Neural cell (in vitro differentiated cells): Measurements from ENCODE around the gene SLC22A31. TPM values are rescaled to one million over a fixed set of nuclear protein-coding genes. Genes with fewer than 3 reads are reported as not detected.

ENCODE experiments used
- H2AFZ ChIP-seq: fragments of 200-600, 300-800 bp; sonication (generic), shearing (Covaris generic); 2 replicates; pipeline ENCODE4 v1.6.0; 2014; ENCODE audit warnings: low read depth, mild to moderate bottlenecking, antibody characterized with exemption, low read length, moderate library complexity
- H3F3A ChIP-seq: fragments of 200-600 bp; shearing (Covaris generic); 2 replicates; pipeline ENCODE4 v1.6.1; 2016; ENCODE audit warnings: mild to moderate bottlenecking, moderate library complexity, mixed read lengths, antibody characterized with exemption, low read length; ENCODE audit not compliant: insufficient read depth, poor library complexity, severe bottlenecking
- H3K27ac ChIP-seq: fragments of 200-600, 300-800 bp; sonication (generic), shearing (Covaris generic); 2 replicates; pipeline ENCODE4 v1.5.1; 2014; ENCODE audit warnings: mild to moderate bottlenecking, low read length, moderate library complexity
- H3K27me3 ChIP-seq: fragments of 300-800, 200-600 bp; sonication (generic), shearing (Covaris generic); 2 replicates; pipeline ENCODE4 v1.6.0; 2014; ENCODE audit warnings: mild to moderate bottlenecking, low read depth, low read length, moderate library complexity; ENCODE audit not compliant: insufficient read depth
- H3K36me3 ChIP-seq: fragments of 300-800, 200-600 bp; sonication (generic), shearing (Covaris generic); 2 replicates; pipeline ENCODE4 v1.5.1; 2014; ENCODE audit warnings: mild to moderate bottlenecking, antibody characterized with exemption, low read length, moderate library complexity; ENCODE audit not compliant: insufficient read depth
- H3K4me2 ChIP-seq: fragments of 300-800, 200-600 bp; sonication (generic), shearing (Covaris generic); 2 replicates; pipeline ENCODE4 v1.6.0; 2014; ENCODE audit warnings: mild to moderate bottlenecking, low read length
- H3K4me3 ChIP-seq: fragments of 300-800, 200-600 bp; sonication (generic), shearing (Covaris generic); 2 replicates; pipeline ENCODE4 v1.5.1; 2014; ENCODE audit warnings: mild to moderate bottlenecking, low read length, moderate library complexity
- H3K79me2 ChIP-seq: fragments of 200-600 bp; shearing (Covaris generic); replicated peaks from 2 replicates; pipeline ENCODE4 v1.6.0; 2014; ENCODE audit warnings: mild to moderate bottlenecking, low read length, moderate library complexity; ENCODE audit not compliant: insufficient read depth
- H3K9ac ChIP-seq: fragments of 300-800, 200-600 bp; sonication (generic), shearing (Covaris generic); 2 replicates; pipeline ENCODE4 v1.6.1; 2016; ENCODE audit warnings: mild to moderate bottlenecking, low read length, mixed read lengths
- H3K9me2 ChIP-seq: fragments of 200-600 bp; shearing (Covaris generic); 2 replicates; pipeline ENCODE4 v1.6.1; 2016; ENCODE audit warnings: mild to moderate bottlenecking, low read length, mixed read lengths; ENCODE audit not compliant: insufficient read depth
- H3K9me3 ChIP-seq: fragments of 200-600, 300-800 bp; sonication (generic), shearing (Covaris generic); 2 replicates; pipeline ENCODE4 v1.6.1; 2016; ENCODE audit warnings: mild to moderate bottlenecking, mixed run types, low read length, moderate library complexity, mixed read lengths
- H4K20me1 ChIP-seq: fragments of 200-600 bp; shearing (Covaris generic); 2 replicates; pipeline ENCODE4 v1.6.1; 2016; ENCODE audit warnings: mild to moderate bottlenecking, mixed run types; ENCODE audit not compliant: insufficient read depth
- EP300 ChIP-seq: fragments of 450-650 bp; conservative IDR thresholded peaks from 2 replicates; pipeline ENCODE4 v1.6.1; 2014; ENCODE audit warnings: antibody characterized with exemption, mild to moderate bottlenecking, moderate library complexity; ENCODE audit not compliant: poor library complexity, severe bottlenecking
- EZH2 ChIP-seq: fragments of 200-600, 300-800 bp; shearing (Covaris generic), sonication (generic); IDR thresholded peaks from 2 replicates; pipeline ENCODE4 v1.6.1; 2014; ENCODE audit warnings: antibody characterized with exemption, low read length, borderline replicate concordance, mild to moderate bottlenecking; ENCODE audit not compliant: insufficient read depth, poor library complexity, severe bottlenecking
- MXI1 ChIP-seq: fragments of 450-650 bp; conservative IDR thresholded peaks from 2 replicates; pipeline ENCODE4 v1.6.1; 2014; ENCODE audit warnings: antibody characterized with exemption, mild to moderate bottlenecking; ENCODE audit not compliant: poor library complexity, severe bottlenecking
- POLR2AphosphoS5 ChIP-seq: IDR thresholded peaks from 2 replicates; pipeline ENCODE4 v1.6.1; 2012
- RAD21 ChIP-seq: fragments of 450-650 bp; conservative IDR thresholded peaks from 2 replicates; pipeline ENCODE4 v1.6.1; 2014; ENCODE audit warnings: antibody characterized with exemption, mild to moderate bottlenecking, moderate library complexity
- SMC3 ChIP-seq: fragments of 450-650 bp; conservative IDR thresholded peaks from 2 replicates; pipeline ENCODE4 v1.6.1; 2014; ENCODE audit warnings: antibody characterized with exemption, mild to moderate bottlenecking, moderate library complexity; ENCODE audit not compliant: poor library complexity
- TAF1 ChIP-seq: IDR thresholded peaks from 2 replicates; pipeline ENCODE4 v1.6.1; 2012; ENCODE audit warnings: low read depth
- polyA plus RNA-seq: library from polyadenylated mRNA; depleted of rRNA; stranded (reverse); fragments of >200 nt; gene quantifications from 2 replicates; pipeline ENCODE4 v1.2.3, GENCODE V29; 2014
- TF ChIP-seq, protein P1 (sequence below): IDR thresholded peaks from 2 replicates; pipeline ENCODE4 v1.6.1; 2012; ENCODE audit warnings: borderline replicate concordance
- TF ChIP-seq, protein P2 (sequence below): fragments of 450-650 bp; IDR thresholded peaks from 2 replicates; pipeline ENCODE4 v1.5.1; 2014; ENCODE audit warnings: antibody characterized with exemption, mild to moderate bottlenecking, moderate library complexity; ENCODE audit not compliant: poor library complexity, severe bottlenecking

The SLC22A31 gene
- polyA plus RNA-seq, 1 donor from 2014 or later: not detected

DNA sequence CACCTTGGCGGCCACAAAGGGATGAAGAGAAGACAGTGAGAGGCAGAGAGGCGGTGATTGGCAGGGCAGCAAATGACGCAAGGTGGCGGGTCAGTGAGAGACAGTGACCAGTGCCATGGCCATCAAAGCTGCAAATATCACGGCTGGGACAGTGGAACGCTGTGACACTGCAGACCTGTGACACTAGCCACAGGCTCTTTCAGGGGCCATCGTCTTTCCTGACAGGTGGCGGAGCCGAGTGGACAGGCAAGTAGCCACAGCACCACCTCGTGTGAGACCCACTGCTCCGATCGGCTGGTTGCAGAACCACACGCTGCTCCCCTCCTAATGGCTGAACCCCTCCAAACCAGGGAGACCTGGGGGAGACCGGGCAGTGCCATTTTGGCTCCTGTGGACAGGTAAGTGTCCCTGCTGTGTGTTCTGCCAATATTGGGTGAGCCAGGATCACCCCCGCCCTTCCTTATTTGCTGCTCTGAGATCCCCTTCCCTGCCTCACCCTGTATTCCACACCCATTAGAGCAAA, 9.2 kb upstream of the SLC22A31 start:
- H3K27me3 ChIP-seq: peaks cover 3% of the 10 kb centered on the region
- no peak overlapping the region for H3K4me2 ChIP-seq
- H2AFZ ChIP-seq: no peak overlapping the region
- no peak overlapping the region for H3K4me3 ChIP-seq
- H3K9ac ChIP-seq: no peak overlapping the region
- H3K9me3 ChIP-seq: no peaks in the 10 kb centered on the region
- H3F3A ChIP-seq: no peaks in the 10 kb centered on the region
- H3K9me2 ChIP-seq: no peaks in the 10 kb centered on the region
- no peak for TF ChIP-seq MXI1
- TF ChIP-seq SMC3: no peak
- TF ChIP-seq, protein P1, sequence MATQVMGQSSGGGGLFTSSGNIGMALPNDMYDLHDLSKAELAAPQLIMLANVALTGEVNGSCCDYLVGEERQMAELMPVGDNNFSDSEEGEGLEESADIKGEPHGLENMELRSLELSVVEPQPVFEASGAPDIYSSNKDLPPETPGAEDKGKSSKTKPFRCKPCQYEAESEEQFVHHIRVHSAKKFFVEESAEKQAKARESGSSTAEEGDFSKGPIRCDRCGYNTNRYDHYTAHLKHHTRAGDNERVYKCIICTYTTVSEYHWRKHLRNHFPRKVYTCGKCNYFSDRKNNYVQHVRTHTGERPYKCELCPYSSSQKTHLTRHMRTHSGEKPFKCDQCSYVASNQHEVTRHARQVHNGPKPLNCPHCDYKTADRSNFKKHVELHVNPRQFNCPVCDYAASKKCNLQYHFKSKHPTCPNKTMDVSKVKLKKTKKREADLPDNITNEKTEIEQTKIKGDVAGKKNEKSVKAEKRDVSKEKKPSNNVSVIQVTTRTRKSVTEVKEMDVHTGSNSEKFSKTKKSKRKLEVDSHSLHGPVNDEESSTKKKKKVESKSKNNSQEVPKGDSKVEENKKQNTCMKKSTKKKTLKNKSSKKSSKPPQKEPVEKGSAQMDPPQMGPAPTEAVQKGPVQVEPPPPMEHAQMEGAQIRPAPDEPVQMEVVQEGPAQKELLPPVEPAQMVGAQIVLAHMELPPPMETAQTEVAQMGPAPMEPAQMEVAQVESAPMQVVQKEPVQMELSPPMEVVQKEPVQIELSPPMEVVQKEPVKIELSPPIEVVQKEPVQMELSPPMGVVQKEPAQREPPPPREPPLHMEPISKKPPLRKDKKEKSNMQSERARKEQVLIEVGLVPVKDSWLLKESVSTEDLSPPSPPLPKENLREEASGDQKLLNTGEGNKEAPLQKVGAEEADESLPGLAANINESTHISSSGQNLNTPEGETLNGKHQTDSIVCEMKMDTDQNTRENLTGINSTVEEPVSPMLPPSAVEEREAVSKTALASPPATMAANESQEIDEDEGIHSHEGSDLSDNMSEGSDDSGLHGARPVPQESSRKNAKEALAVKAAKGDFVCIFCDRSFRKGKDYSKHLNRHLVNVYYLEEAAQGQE: no peak
- TF ChIP-seq TAF1: no peak
- H3K27ac ChIP-seq: no peak overlapping the region
- H4K20me1 ChIP-seq: no peaks in the 10 kb centered on the region
- H3K36me3 ChIP-seq: no peaks in the 10 kb centered on the region
- H3K79me2 ChIP-seq: no peaks in the 10 kb centered on the region

DNA sequence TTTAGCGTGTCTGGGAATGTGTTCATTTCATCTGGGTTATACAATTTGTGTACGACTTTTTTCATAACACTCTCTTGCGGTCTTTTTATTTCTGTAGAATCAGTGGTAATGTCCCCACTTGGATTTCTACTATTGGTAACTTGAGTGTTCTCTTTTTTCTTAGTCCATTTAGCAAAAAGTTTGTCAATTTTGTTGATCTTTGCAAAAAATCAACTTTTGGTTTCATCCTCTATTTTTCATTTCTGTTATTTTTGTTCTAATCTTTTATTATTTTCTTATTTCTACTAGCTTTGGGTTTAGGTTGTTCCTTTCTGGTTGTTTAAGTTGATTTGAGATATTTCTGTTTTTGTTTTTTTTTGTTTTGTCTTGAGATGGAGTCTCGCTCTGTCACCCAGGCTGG, 7.7 kb upstream of the SLC22A31 start:
- Histone ChIP-seq H3K9me2 (no peaks in the 10 kb centered on the region), H3K79me2 (no peaks in the 10 kb centered on the region), H2AFZ (no peak overlapping the region), H3K27ac (no peak overlapping the region), H4K20me1 (no peaks in the 10 kb centered on the region), H3F3A (no peaks in the 10 kb centered on the region), H3K9ac (no peak overlapping the region), H3K4me2 (no peak overlapping the region), H3K4me3 (no peak overlapping the region), H3K36me3 (no peaks in the 10 kb centered on the region), H3K9me3 (peaks cover under 1% of the 10 kb centered on the region), H3K27me3 (peaks cover 19% of the 10 kb centered on the region)
- TF ChIP-seq, protein P2, sequence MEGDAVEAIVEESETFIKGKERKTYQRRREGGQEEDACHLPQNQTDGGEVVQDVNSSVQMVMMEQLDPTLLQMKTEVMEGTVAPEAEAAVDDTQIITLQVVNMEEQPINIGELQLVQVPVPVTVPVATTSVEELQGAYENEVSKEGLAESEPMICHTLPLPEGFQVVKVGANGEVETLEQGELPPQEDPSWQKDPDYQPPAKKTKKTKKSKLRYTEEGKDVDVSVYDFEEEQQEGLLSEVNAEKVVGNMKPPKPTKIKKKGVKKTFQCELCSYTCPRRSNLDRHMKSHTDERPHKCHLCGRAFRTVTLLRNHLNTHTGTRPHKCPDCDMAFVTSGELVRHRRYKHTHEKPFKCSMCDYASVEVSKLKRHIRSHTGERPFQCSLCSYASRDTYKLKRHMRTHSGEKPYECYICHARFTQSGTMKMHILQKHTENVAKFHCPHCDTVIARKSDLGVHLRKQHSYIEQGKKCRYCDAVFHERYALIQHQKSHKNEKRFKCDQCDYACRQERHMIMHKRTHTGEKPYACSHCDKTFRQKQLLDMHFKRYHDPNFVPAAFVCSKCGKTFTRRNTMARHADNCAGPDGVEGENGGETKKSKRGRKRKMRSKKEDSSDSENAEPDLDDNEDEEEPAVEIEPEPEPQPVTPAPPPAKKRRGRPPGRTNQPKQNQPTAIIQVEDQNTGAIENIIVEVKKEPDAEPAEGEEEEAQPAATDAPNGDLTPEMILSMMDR: no peak
- TF ChIP-seq POLR2AphosphoS5 (no peak), MXI1 (no peak), EP300 (no peak), SMC3 (no peak), RAD21 (no peak), EZH2 (no peak), TAF1 (no peak)
- TF ChIP-seq, protein P1: no peak
